Tibial nerve (tissue), 4 donors: ENCODE results near the gene USF3. TPM values are rescaled to one million over a fixed set of nuclear protein-coding genes. Genes with fewer than 3 reads are reported as not detected.

Source experiments
- DNase-seq, 2 donors: peaks; one replicate each; pipeline ENCODE4 v3.0.0-alpha.2; 2019; ENCODE audit warnings: low spot score in 2 of 2
- H3K27ac ChIP-seq, 4 donors: fragments of 200-600 bp; sonication (generic) in 3 of 4; one replicate each; pipeline ENCODE4 v1.5.1; 2017 to 2019; ENCODE audit warnings: mild to moderate bottlenecking in 1 of 4
- H3K27me3 ChIP-seq, 2 donors: fragments of 200-600 bp; sonication (generic) in 1 of 2; one replicate each; pipeline versions ENCODE4 v1.5.1 to v1.6.0; 2017 to 2019
- H3K36me3 ChIP-seq, 3 donors: fragments of 200-600 bp; sonication (generic); one replicate each; pipeline ENCODE4 v1.5.1; 2018 to 2019
- H3K4me1 ChIP-seq, 4 donors: fragments of 200-600 bp; sonication (generic) in 3 of 4; one replicate each; pipeline ENCODE4 v1.5.1; 2017 to 2019
- H3K4me3 ChIP-seq, 4 donors: fragments of 200-600 bp; sonication (generic) in 3 of 4; one replicate each; pipeline ENCODE4 v1.5.1; 2017 to 2019; ENCODE audit warnings: mild to moderate bottlenecking in 1 of 4, moderate library complexity in 1 of 4
- H3K9me3 ChIP-seq, 4 donors: fragments of 200-600 bp; sonication (generic) in 3 of 4; one replicate each; pipeline ENCODE4 v1.5.1; 2017 to 2019
- CTCF ChIP-seq, 5 experiments: fragments of 200-600 bp in 3 of 5; fragments of 450-650 bp in 2 of 5; sonication (generic) in 3 of 5; IDR thresholded peaks; one replicate each; pipeline ENCODE4 v1.5.1; 2016 to 2019; ENCODE audit warnings: antibody characterized with exemption in 5 of 5, mild to moderate bottlenecking in 3 of 5, moderate library complexity in 2 of 5
- EP300 ChIP-seq, 2 donors: sonication (generic); formaldehyde crosslinking; IDR thresholded peaks; one replicate each; pipeline ENCODE4 v1.6.1; 2017; ENCODE audit warnings: antibody characterized with exemption in 2 of 2, mild to moderate bottlenecking in 1 of 2
- POLR2A ChIP-seq, 2 donors: fragments of 450-650 bp; IDR thresholded peaks; one replicate each; pipeline ENCODE4 v1.6.1; 2017; ENCODE audit warnings: antibody characterized with exemption in 2 of 2, mild to moderate bottlenecking in 2 of 2, moderate library complexity in 2 of 2
- WGBS, 2 donors: methylation state at CpG; one replicate each; pipeline ENCODE4 v1.1.5; 2018; 5-methylcytosine and 5-hydroxymethylcytosine counted together
- total RNA-seq, 4 donors: library from RNA; depleted of rRNA; stranded (reverse); fragments of >200 nt; gene quantifications; one replicate each; pipeline ENCODE4 v1.1.0, GENCODE V29; 2016

USF3 gene
- total RNA-seq, 4 donors from 2014 or later: 16.8 to 22.6 (median 19.4) TPM

GRCh38 chr3:113698213-113698742 is 1.8 kb upstream of the USF3 start:
- DNase-seq: no peak
- H3K27me3 ChIP-seq: no peaks in the 10 kb centered on the region
- H3K4me1 ChIP-seq: peaks cover 0 to 39% (median 8%) of the 10 kb centered on the region in 4 donors
- no peak overlapping the region for H3K4me3 ChIP-seq
- peak overlapping the region in 3 of 4 donors; percentile 86 to 100 (median 100) for H3K27ac ChIP-seq
- H3K9me3 ChIP-seq: no peaks in the 10 kb centered on the region
- 67 to 76% methylated on average over 6 of the region's 6 CpGs for WGBS, 2 donors
- TF ChIP-seq EP300 (IDR thresholded peaks at IDR 0.05) (no peak), POLR2A (IDR thresholded peaks at IDR 0.05) (no peak), CTCF (IDR thresholded peaks at IDR 0.05) (no peak)
- no peaks in the 10 kb centered on the region for H3K36me3 ChIP-seq

DNA sequence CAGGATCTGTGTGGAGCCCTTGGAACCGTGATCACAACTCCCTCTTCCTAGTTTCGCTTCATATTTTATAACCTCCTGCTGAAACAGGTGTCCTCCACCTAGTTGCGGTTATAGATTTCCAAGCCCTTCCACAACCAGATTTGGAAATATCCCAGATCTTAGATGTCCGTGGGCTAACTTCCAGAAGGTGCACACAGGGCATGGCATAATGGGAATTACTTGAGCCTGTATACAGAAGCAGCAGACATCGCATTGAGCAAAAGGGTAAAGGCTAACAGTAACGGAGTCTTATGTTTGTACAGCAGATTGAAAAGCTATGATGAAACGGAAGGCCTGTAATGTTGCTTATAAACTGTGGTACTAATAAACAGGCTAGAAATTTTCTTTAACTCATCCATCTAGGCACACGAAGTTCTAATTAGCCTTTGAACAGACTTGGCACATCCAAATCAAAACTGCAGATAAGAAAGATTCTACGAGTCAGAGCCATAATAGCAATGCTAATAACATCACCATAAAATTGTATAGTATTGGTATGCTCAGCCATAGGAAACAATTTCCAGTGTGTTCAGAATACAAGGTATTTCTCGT is 1.2 kb upstream of the USF3 start:
- DNase-seq: no peak
- Histone ChIP-seq H3K27ac (peak overlapping the region; percentile 74 to 100 (median 93)), H3K4me1 (peaks cover 0 to 42% (median 8%) of the 10 kb centered on the region in 4 donors), H3K36me3 (no peaks in the 10 kb centered on the region), H3K9me3 (no peaks in the 10 kb centered on the region), H3K4me3 (peak overlapping the region; percentile 82 to 99 (median 98)), H3K27me3 (no peaks in the 10 kb centered on the region)
- no peak for TF ChIP-seq CTCF (IDR thresholded peaks at IDR 0.05)
- no peak for TF ChIP-seq POLR2A (IDR thresholded peaks at IDR 0.05)
- no peak for TF ChIP-seq EP300 (IDR thresholded peaks at IDR 0.05)
- WGBS, 2 donors: 7 to 8% methylated on average over 10 of the region's 10 CpGs

DNA sequence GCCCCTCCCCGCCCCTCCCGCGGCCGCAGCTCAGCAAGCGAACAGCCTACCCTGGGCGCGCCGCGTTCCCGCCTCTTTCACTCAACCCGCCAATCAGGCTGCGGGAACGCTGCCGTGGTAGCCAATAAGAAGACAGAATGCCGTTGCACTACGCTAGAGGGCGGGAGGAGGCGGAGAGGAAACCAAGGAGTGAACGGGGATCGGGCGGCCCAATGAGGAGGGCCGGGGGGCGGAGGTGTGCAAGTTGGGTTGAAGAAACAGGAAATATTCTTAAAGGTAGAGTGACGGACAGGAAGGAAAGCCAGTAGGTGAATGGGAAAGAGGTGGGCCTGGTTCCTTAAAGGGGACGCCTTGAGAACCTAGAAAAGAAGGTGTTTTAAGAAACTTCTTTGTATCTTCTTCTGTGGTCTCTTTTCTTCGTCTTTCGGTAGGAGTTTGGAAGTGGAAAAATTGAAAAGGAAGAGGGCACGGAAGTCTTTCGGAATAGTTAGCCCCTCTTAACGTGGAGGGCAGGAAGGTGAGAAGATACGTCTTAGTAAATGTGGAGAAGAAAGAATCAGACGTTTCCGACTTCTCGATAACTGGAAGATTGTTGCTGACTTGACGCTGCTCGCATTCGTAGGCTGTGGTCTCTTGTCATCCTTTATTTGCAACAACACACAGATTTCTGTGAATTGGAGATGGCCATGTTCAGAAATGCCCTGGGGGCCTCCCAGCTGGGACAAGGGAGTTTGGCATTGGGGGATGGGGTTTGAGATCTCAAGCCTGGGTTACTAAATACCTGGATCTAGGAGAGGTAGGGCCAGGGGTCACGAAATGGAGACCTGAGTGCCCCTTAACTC is 437 bp upstream of the USF3 start:
- H3K9me3 ChIP-seq: no peaks in the 10 kb centered on the region
- 0 to 1% methylated on average over 29 to 38 of the region's 38 CpGs for WGBS, 2 donors
- DNase-seq: peak; percentile 99
- peak overlapping the region; percentile 95 to 99 (median 98) for H3K4me3 ChIP-seq
- peak overlapping the region; percentile 99 to 100 (median 100) for H3K27ac ChIP-seq
- H3K36me3 ChIP-seq: no peaks in the 10 kb centered on the region
- TF ChIP-seq EP300 (IDR thresholded peaks at IDR 0.05): peak; percentile 69 to 77
- no peak for TF ChIP-seq POLR2A (IDR thresholded peaks at IDR 0.05)
- TF ChIP-seq CTCF (IDR thresholded peaks at IDR 0.05): peak in 4 of 5 experiments; percentile 14 to 59 (median 41)
- peaks cover 0 to 44% (median 8%) of the 10 kb centered on the region in 4 donors for H3K4me1 ChIP-seq
- H3K27me3 ChIP-seq: no peaks in the 10 kb centered on the region

DNA sequence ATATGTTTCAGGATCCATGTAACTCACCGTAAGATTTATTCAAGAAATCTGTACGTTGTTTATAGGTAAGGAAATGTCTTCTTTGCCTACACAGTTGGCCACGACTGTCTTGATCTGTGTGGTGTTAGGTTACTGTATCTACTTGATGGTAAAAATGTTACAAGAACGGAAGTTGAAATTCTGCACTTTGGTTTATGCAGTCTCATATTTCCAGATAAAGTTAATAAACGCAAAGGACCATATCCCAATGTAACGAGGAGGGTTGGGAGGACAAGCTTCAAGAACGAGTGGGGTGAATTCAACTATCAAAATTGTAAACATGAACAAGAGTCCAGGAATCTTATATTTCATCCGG is 1.0 kb downstream of the USF3 start:
- WGBS, 2 donors: 17 to 18% methylated on average over 8 of the region's 8 CpGs
- no peak for TF ChIP-seq POLR2A (IDR thresholded peaks at IDR 0.05)
- TF ChIP-seq EP300 (IDR thresholded peaks at IDR 0.05): no peak
- no peak for TF ChIP-seq CTCF (IDR thresholded peaks at IDR 0.05)
- Histone ChIP-seq H3K4me1 (peaks cover 0 to 50% (median 8%) of the 10 kb centered on the region in 4 donors), H3K4me3 (peak overlapping the region; percentile 95 to 99 (median 98)), H3K27ac (peak overlapping the region; percentile 99 to 100 (median 100)), H3K27me3 (no peaks in the 10 kb centered on the region), H3K9me3 (no peaks in the 10 kb centered on the region), H3K36me3 (no peaks in the 10 kb centered on the region)
- no peak for DNase-seq

GRCh38 chr3:113690482-113690881 is 6.0 kb downstream of the USF3 start:
- DNase-seq: no peak
- Histone ChIP-seq H3K27ac (no peak overlapping the region), H3K36me3 (no peaks in the 10 kb centered on the region), H3K27me3 (no peaks in the 10 kb centered on the region), H3K9me3 (no peaks in the 10 kb centered on the region), H3K4me3 (no peak overlapping the region), H3K4me1 (peaks cover 0 to 38% (median 8%) of the 10 kb centered on the region in 4 donors)
- 97 to 98% methylated on average over 3 of the region's 3 CpGs for WGBS, 2 donors
- no peak for TF ChIP-seq CTCF (IDR thresholded peaks at IDR 0.05)
- no peak for TF ChIP-seq EP300 (IDR thresholded peaks at IDR 0.05)
- no peak for TF ChIP-seq POLR2A (IDR thresholded peaks at IDR 0.05)
